Retinal pigment epithelial cell (primary cell): ENCODE data around the gene PHF21B.

Experiments
- DNase-seq: peaks from one replicate; pipeline ENCODE4 v3.0.0-alpha.2; 2010; ENCODE audit warnings: low read depth
- H3K4me3 ChIP-seq: 2 replicates; pipeline ENCODE4 v1.5.1; 2011; ENCODE audit warnings: mild to moderate bottlenecking, low read length, control low read depth, moderate library complexity
- TF ChIP-seq, protein P1 (sequence below): conservative IDR thresholded peaks from 2 replicates; pipeline ENCODE4 v1.5.1; 2011; ENCODE audit warnings: low read depth, low read length, control low read depth, inconsistent platforms

PHF21B gene

DNA sequence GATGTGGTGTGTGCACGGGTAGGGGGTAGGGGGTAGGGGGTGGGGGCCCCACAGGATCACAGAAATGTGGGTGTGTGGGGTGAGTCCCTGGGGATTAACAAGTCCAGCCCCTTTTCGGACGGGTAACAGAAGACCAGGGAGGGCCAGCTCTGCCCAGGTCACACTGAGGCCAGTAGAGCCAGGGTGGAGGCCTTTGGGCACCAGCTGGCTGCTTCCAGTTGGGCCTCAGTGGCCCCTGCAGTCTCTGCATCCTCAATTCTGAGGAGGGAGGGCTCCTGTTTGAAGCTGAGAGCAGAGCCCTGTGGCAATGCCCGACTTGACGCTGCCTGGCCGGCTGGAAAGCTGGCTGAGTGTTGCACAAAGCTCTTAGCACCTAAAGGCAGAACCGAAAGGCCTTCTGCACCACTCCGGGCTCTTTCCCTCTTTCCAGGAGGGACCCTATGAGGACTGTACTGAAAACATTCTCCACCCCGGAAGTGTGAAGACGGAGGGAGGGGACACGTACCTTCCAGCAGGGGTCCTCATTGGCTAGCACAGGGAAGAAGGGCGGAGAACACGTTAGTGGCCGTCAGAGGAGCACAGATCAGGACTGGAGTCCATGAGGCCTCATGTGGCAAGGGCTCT, 120.4 kb downstream of the PHF21B start:
- TF ChIP-seq, protein P1, sequence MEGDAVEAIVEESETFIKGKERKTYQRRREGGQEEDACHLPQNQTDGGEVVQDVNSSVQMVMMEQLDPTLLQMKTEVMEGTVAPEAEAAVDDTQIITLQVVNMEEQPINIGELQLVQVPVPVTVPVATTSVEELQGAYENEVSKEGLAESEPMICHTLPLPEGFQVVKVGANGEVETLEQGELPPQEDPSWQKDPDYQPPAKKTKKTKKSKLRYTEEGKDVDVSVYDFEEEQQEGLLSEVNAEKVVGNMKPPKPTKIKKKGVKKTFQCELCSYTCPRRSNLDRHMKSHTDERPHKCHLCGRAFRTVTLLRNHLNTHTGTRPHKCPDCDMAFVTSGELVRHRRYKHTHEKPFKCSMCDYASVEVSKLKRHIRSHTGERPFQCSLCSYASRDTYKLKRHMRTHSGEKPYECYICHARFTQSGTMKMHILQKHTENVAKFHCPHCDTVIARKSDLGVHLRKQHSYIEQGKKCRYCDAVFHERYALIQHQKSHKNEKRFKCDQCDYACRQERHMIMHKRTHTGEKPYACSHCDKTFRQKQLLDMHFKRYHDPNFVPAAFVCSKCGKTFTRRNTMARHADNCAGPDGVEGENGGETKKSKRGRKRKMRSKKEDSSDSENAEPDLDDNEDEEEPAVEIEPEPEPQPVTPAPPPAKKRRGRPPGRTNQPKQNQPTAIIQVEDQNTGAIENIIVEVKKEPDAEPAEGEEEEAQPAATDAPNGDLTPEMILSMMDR, result peak; percentile 5
- no peak for DNase-seq
- H3K4me3 ChIP-seq, result no peak overlapping the region

DNA sequence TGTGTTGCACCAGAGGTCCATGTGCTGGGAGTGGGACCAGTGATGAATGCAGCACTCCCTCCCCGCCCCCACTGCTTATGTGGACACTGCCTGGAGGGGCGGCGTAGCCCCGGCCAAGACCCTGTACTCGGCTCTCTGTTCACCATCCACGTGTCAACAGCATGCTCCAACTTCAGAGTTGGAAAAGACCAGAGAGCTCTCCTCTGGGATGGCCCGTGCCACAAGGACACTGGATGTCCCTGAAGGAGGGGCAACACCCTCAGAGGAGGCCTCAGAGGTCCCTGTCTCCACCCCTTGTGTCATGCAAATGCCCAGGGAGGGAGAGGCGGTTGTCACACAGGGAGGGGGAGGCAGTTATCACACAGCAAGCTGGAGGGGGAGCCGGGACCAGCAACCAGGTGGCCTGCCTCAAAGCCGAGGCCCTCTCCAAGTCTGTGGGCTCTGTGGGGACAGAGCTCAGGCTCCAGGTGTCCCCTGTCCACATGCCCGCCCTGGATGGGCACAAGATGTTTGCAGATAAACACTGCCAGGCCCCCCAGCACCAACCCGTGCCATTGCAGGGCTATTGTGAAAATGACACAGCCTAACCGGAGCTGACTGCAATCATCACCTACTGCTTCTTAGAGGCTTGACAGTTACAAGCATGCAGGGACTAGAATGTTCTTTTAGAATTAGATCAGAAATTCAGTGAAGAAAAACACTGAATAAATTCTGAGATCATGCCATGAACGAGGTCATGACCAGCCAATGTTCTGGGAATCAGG, 121.1 kb downstream of the PHF21B start:
- no peak overlapping the region for H3K4me3 ChIP-seq
- TF ChIP-seq, protein P1, result no peak
- DNase-seq, result no peak

DNA sequence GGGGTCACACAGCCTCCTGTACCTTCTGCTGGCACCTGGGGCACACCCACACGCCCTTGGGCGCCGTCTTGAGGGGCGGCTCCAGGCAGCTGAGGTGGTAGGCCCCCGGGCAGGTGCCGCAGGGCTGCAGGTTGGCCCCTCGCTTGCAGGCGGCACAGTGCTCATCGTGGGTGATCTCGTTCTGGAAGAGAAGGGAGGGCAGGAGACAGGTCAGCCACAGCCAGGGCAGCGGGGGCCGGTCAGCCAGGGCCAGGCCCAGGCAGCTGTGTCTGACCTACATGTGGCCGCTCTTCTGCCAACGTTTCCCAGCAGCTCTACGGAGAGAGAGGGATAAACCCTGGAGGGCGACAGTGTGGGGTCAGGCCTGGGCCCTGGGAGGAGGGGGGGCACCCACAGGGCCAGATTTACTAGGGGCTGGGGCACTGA, 121.9 kb downstream of the PHF21B start:
- no peak overlapping the region for H3K4me3 ChIP-seq
- no peak for DNase-seq
- TF ChIP-seq, protein P1, result no peak

DNA sequence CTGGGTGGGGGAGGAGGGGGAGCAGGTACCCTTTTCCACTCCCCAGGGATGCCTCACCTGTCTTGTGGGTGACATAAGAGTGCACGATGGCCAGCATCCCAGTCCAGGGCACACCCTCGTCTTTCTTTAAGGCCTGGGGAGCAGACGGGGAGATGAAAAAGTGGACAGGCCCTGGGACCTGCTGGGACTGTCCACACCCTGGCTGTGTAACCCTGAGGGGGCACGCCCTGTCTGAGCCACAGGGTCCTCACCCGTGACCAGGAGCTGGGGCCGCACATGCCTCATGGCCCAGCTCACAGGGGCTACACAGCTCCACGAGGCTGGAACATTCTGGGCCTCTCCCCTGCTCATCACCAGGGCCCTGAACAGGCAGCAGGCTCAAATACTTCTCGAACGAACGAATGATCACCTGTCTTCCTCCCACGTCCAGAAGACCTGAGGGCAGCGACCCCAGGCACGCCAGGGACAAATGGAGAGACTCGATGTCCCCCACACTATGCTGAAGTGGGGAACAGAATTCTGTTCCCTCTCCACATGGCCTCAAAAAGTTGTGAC, 123.9 kb downstream of the PHF21B start:
- DNase-seq, result no peak

DNA sequence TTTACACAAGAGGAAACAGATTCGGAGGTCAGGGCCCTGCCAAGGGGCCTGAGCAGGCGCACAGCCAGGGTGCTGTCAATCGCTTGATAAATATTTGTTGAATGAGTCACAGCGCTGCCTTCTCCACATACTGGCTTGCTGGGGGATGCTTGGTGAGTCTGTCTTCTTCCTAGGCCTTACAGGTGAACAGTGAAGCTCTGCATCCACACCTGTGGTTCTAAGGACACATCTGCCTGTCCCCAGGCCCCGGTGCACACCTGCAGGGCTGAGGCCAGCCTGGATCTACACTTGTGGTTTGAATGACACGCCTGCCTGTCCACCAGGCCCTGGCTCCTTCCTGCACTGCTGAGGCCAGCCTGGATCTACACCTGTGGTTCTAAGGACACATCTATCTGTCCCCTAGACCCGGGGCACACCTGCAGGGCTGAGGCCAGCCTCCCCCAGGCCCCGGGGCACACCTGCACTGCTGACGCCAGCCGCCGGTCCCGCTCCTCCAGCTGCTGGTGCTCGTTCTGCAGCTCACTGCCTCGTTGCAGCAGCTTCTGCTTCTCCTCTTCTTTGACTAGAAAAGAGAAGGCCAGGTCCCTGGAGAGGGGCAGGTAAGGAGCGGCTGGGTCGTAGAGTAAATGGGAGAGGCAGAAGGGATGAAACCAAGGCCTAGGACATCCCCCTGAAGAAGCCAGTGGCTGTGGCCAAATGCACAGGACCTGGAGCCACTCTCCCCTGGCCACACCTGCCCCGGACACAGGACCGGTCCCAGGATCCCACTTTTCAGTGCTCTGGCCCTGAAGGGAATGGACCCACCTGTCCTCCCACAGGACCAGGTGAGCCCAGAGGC, 124.6 kb downstream of the PHF21B start:
- no peak for DNase-seq
- TF ChIP-seq, protein P1, result no peak
- H3K4me3 ChIP-seq, result no peak overlapping the region

More for the DNA sequence above, 123.9 kb downstream of the PHF21B start:
- TF ChIP-seq, protein P1, result no peak
- H3K4me3 ChIP-seq, result no peak overlapping the region

DNA sequence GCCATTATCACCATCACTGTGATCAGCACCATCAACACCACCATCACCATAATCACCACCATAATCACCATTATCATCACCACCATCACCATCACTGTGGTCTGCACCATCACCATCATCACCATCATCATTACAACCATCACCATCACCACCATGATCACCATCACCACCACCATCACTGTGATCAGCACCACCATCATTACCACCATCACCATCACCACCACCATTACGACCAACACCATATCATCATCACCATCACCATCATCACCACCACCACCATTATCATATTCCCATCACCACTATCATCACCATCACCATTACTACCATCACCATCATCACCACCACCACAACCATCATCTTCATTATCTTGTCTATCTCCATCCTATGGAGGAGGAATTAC, 125.2 kb downstream of the PHF21B start:
- TF ChIP-seq, protein P1, result no peak
- no peak for DNase-seq
- H3K4me3 ChIP-seq, result no peak overlapping the region
